GM21381 (cell line): ENCODE results near the gene CCDC57.
"Not testable (repeated sequence)": the region's sequence is repeated elsewhere in the genome, so short reads cannot be mapped to it uniquely, and the experiment has no call there.

ENCODE experiments used
- ATAC-seq: cut with Tn5 transposase; IDR thresholded peaks from one replicate; pipeline ENCODE4 v1.9.1; 2021; ENCODE audit warnings: mild to moderate bottlenecking, moderate library complexity; ENCODE audit not compliant: unreplicated experiment

The CCDC57 gene

DNA sequence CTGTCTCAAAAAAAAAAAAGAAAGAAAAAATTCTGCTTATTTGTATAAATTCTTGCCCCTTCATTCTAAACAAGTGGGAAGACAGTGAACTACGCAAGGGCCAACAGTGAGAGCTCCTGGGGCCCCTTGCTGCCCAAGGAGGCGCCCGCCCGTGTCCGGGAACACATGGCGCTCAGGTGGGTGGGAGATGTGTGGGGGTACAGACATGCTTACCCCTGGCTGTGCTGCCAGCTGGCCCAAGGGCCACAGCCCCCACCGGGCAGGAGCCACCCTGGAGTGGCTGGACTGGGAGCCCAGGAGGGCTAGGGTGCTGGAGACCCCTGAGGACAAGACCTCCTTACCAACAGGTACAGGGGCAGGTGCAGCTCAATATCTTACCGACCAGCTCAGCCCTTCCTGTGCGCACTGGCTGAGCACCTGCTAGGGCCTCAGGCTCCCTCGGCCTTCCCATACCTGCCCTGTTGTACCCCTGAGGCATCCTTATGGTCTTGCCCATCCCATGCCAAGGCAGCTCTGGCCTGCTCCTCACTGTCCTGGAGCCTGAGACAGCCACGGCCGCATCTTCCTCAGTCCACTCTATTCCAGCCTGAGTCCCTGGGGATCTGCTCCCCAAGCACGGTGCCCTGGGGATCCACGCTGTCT lies 56.2 kb downstream of the CCDC57 start:
- no peak for ATAC-seq

DNA sequence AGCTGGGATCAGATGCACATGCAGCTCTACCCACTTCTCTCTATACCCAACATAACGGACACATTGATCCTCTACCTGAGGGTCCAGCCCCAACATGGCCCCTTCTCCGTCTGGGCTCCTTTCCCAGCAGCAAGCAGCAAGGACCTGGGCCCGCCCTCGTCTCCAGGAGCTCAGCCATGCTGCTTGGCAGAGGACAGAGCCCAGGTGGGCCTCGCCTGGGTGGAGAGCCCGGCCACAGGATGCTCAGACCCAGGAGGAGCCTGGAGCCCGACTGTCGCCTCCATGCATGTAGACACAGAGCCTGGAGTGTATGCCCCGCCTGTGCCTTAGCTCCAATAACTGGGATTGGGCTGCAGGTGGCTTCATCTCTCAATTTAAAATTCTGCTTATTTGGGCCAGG lies 57.0 kb downstream of the CCDC57 start:
- no peak for ATAC-seq

DNA sequence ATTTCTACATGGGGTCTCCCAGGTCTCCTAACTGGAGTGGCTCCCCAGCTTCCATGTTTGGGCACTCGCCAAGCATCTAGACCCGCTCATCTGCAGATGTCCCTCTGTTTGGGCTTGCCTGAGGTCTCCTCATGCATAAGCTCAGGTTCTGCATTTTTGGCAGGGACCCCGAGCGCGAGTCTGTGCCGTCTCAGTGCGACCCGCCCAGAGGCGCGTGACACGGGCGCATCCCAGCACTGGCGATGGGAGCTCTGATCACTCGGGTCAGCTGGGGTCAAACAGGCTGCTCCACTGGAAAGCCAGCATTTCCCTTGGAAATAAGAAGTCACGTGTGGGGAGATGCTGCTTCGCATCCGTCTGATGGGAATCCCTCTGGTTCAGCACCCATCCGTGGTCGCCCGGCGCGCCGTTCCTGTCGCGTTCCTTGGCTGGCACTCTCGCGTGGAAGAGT lies 57.7 kb downstream of the CCDC57 start:
- no peak for ATAC-seq

GRCh38 chr17:82153745-82154375 lies 58.8 kb downstream of the CCDC57 start:
- no peak for ATAC-seq

GRCh38 chr17:82153295-82153691 lies 59.3 kb downstream of the CCDC57 start:
- no peak for ATAC-seq

DNA sequence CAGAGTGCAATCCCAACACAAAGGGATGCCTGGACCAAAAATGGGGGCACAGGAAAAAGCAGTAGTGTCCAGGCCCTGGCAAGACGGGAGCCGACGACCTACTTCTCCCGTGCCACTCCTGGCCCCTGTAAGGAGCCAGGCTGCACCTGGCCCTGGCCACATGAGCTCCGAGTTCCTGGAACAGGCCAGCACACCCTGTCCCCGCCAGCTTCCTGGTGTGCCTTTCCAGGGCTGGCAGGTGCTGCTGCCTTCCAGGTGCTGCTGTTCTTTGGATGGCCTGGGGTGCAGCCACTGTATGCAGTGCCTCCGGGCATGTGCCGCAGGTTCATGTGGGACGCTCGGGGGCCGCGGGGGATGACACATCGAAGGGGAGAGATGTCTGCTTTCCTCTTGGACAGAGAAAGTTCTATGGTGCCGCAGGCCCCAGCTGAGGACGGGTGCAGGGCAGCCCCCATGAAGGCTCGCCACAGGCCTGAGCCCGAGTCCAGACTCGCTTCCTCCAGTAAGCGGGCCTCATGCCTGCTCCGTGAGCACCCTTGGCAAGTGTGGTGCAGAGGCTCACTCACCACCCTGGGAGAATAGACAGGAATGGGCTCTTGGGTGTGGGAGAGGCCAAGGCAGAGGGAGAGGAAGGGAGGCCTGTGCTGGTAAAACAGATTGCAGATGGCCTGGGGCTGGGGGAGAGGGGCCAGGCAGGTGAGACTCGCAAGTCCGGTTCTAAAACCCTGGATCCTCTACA lies 59.9 kb downstream of the CCDC57 start:
- no peak for ATAC-seq

DNA sequence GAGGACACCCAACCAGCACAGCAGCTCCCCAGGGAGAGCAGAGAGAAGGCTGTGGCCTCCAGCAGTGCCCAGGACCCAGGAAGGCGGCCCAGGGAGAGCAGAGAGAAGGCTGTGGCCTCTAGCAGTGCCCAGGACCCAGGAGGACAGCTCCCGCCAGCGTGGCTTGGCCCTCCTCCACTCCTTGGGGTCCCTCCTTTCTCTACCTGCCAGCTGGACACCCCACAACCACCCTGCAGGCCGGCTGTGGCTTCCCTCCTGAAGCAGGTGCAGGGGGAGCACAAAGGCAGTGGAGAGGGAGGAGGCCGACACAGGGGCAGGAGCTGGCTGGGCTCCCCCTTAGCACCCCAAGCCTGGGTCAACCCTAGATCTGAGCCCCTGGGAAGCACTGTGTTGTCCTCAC lies 60.5 kb downstream of the CCDC57 start:
- no peak for ATAC-seq

- no peak for ATAC-seq
Measured at GRCh38 chr17:82151106-82151957, 61.3 kb downstream of the CCDC57 start.

DNA sequence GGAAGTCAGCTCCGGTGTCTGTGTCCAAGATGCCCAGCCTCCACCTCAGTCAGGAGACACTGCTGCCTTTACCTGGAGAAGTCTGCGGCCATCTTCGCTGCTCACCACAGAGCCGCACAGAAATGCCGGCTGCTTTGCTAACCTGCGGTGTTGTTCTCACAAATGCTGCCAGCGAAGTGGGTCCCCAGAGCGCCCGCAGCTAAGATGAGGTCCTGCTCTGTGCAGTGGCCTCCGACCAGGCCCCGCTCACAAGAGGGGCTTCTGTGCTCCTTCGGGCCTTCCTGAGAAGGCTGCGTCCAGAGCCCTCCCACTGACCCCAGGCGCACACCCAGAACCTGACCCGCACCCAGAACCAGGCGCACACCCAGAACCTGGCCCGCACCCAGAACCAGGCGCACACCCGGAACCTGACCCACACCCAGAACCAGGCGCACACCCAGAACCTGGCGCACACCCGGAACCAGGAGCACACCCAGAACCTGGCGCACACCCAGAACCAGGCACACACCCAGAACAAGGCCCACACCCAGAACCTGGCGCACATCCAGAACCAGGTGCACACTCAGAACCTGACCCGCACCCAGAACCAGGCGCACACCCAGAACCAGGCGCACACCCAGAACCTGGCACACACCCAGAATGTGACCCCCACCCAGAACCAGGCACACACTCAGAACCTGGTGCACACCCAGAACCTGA lies 63.1 kb downstream of the CCDC57 start:
- ATAC-seq, result no peak

GRCh38 chr17:82148997-82149396 lies 63.6 kb downstream of the CCDC57 start:
- no peak for ATAC-seq

GRCh38 chr17:82148011-82148410 lies 64.6 kb downstream of the CCDC57 start:
- no peak for ATAC-seq

- ATAC-seq, result no peak
Measured at GRCh38 chr17:82146663-82147654, 65.7 kb downstream of the CCDC57 start.

DNA sequence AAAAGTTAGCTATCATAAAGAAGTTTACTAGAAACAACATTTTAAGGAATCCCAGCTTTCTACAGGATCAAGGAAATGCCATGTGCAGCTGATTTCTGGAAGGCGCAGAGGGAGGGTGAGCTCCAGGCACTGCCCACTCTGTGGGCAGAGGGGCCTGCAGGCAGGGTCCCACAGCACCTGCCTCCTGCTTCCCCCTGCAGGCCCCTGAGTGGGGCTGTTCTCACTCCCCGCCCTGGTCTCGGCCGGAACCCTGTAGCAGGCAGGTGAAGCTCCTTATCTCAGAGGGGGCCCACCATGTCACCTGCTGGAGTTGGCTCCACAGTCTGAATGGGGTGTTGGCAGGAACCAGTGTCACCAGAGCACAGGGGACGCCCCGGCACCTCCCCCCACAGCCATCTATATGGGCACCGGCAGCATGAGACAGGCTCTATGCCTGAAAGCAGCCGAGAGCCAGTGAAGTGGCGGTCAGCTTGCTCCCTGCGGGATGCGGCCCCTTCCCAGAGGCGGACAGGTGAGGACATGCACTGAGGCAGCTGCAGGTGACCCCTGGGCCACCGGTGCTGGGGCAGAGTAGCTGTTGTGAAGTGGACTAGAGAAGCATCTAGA lies 67.0 kb downstream of the CCDC57 start:
- no peak for ATAC-seq

DNA sequence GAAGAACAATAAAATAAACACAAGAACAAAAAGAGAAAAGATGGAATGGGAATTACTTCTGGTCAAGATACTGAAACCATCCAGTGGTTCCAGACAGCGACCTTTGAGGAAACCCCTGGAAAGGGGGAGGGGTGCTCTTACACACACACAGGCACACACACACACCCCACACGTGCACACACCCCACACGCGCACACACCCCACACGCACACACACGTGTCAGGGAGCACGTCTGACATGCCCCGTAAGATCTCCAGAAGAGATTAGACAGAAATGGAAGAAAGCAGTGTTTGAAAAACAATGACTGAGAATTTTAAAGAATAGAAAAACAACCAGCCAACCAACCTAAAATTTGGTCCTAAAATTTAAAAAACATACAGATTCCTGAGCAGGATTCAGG lies 69.3 kb downstream of the CCDC57 start:
- no peak for ATAC-seq

- not testable (repeated sequence) for ATAC-seq
Measured at GRCh38 chr17:82139961-82140360, 72.7 kb downstream of the CCDC57 start.

DNA sequence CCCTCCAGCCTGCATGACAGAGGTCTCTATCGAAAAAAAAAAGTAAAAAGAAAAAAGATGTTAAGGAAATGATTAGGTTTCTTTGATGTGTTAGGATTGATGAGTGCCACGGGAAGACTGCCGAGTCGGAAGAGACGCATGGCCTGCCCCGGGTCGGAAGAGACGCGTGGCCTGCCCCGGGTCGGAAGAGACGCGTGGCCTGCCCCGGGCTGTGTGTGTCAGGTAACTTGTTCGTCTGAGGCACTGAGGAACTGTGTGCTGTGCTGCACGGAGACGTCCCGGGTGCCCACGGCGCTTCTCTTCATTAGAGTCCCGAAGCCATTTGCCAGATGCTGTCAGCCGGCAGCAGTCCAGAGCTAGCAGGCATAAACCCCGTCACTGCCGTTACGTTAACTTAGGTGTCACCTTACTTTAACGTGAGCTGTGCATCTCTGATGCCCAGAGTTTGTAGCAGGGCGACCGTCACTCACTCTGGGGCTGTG lies 74.1 kb downstream of the CCDC57 start:
- no peak for ATAC-seq

GRCh38 chr17:82134101-82134500 lies 78.5 kb downstream of the CCDC57 start:
- ATAC-seq, result no peak

DNA sequence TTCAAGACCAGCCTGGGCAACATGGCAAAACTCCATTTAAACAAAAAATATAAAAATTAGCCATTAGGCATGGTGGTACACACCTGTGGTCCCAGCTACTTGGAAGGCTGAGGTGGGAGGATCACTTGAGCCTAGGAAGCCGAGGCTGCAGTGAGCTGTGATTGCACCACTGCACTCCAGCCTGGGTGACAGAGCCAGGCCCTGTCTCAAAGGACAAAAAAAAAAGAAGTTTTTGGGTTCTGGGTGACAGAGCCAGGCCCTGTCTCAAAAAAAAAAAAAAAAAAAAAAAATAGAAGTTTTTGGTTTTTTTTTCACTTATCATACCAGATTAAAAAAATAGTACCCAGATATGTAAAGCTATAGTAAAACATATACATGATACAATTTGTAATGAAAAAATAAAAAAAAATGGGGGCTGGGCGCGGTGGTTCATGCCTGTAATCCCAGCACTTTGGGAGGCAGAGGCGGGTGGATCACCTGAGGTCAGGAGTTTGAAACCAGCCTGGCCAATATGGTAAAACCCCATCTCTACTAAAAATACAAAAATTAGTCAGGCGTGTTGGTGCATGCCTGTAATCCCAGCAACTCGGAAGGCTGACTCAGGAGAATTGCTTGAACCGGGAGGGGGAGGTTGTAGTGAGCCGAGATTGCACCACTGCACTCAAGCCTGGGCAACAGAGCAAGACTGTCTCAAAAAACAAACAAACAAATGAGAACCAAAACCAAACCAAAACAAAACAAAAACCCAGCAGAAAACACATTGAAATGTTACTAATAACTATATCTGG lies 79.3 kb downstream of the CCDC57 start:
- ATAC-seq, result not testable (repeated sequence)
